Left renal pelvis (tissue), 4 donors: ENCODE results near the gene CLGN. TPM values are rescaled to one million over a fixed set of nuclear protein-coding genes. Genes with fewer than 3 reads are reported as not detected.

ENCODE experiments used
- DNase-seq, 4 donors: peaks; one replicate each; pipeline ENCODE4 v3.0.0-alpha.2; 2013; ENCODE audit warnings: low read depth in 4 of 4, low spot score in 3 of 4
- polyA plus RNA-seq, 4 donors: library from polyadenylated mRNA; unstranded; fragments of 120-200 nt; gene quantifications; one replicate each; pipeline ENCODE4 v1.2.1, GENCODE V29; 2013; ENCODE audit not compliant: insufficient read length in 4 of 4

The CLGN gene
- polyA plus RNA-seq, 4 donors, result 4.2 to 4.7 (median 4.7) TPM

DNA sequence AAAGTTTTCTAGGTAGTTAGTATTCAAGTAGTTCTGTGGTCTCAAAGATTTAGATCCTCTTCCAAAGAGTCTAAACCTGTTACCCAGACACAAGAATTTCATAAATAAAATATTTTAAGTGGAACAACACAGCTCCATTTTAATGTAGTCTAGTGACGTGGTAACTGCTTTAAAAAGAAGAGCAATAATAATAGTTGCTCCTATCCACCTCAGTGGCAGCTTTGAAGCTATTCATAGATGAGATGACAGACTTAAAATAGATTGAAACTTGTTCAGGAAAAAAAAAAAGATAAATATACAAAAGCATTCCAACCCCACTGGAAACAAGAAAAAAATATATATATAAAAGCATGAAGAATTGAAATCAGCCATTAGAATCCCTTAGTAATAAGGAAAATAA, 39.4 kb downstream of the CLGN start:
- no peak for DNase-seq

GRCh38 chr4:140382732-140383131, 44.7 kb downstream of the CLGN start:
- no peak for DNase-seq

GRCh38 chr4:140374130-140374477, 53.3 kb downstream of the CLGN start:
- DNase-seq, result no peak

- DNase-seq, result peak; percentile 97 to 99 (median 98)
Observed at GRCh38 chr4:140373328-140374129, 53.9 kb downstream of the CLGN start, which contains the start of gene SCOC. TSS of gene SCOC (plus strand) at chr4:140373646. CDS start at chr4:140379171, 5,525 bp downstream.

DNA sequence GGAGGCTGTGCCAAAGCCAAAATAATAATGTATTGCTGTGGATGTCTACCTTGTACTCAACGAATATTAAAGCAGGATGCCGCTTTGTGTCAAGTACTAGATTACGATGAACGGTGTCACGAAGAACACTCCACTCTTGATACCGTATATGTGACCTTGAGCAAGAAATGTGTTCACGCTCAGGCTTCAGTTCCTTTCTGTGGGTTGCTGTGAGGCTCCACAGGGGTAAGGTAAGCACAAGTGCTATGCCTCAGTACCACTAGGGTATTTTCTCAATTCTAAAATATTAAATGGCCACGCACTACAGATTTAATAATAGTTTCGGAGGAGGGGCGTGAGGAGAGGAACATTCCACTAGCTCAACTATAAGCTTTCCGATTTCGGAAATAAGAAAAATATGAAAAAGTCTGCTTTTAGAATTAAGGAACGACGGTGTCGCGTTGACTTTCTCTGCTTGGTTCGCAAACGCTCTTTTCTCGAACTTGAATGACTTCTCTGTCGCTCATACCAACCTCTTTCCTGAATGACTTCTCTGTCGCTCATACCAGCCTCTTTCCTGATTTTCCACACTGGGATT, 54.6 kb downstream of the CLGN start:
- peak in 1 of 4 donors; percentile 18 for DNase-seq

- no peak for DNase-seq
Observed at GRCh38 chr4:140368686-140369085, 58.8 kb downstream of the CLGN start.

- no peak for DNase-seq
Observed at GRCh38 chr4:140367738-140368137, 59.7 kb downstream of the CLGN start.

DNA sequence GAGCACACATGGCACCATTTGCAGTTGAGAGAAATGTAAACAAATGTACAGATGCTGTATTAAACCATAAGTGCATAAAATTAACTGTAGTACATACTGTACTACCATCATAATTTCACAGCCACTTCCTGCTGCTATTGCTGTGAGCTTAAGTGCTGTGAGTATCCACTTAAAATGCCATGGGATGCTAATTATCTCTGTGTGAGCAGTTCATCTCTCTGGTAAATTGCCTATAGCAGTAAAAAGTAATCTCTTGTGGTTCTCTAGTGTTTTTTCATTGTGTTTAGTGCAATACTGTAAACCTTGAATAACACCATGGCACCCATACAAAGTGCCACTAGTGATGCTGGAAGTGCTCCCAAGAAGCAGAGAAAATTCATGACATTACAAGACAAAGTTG, 63.9 kb downstream of the CLGN start:
- no peak for DNase-seq

GRCh38 chr4:140363051-140363450, 64.4 kb downstream of the CLGN start:
- no peak for DNase-seq

DNA sequence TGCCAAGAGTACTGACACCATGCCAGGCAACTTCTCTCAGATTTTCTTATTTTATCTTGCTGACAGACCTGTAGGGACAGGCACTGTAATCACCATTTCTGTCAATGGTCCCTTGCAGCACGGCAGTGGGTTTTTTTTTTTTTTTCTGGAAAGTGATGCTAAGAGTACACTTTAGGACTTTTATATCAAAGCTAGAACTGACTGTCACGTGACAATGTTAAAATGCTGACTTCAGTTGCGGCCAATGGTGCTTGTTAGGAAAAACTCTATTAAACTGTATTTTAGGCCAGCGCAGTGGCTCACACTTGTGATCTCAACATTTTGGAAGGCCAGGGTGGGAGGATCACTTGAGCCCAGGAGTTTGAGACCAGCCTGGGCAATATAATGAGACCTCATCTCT, 66.3 kb downstream of the CLGN start:
- DNase-seq, result no peak

GRCh38 chr4:140359562-140360427, 67.7 kb downstream of the CLGN start:
- DNase-seq, result peak in 2 of 4 donors; percentile 73 to 79

DNA sequence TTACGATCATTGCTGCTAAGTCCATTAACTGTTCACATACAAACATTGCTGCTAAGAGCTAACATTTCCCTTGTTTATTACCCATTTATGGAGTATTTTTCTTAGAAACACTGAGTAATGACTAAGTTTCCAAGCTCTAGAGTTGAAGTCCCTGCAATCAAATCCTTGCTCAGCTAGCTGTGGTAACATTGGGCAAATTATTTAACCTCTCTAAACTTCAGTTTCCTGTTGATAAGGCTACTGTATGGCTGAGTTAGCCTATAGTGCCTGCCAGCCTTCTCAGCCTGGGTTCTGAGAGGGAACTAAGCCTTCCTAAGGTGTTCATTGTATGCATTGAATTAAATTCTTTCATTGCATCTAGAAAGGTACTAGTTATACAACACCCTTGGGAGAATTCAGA, 69.2 kb downstream of the CLGN start:
- no peak for DNase-seq

DNA sequence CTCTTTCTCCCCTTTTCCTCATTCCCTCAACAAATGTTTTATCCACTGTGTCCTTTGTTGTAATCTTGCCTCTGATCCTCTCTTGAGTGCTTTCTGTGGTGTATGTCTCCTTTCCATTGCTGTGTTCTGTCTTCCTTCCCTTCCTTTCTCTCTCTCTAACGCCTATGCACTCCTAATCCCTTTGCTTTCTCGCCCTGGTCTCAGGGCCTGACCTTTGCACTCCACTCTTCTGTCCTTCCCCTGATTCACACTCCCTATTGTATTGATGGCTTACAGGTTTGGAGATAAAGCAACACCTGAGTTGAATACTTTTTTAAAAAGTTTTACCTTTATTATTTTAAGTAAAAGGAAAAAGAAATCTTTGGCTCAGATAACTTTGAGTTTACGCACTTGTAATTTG, 69.6 kb downstream of the CLGN start:
- no peak for DNase-seq

GRCh38 chr4:140355288-140355687, 72.2 kb downstream of the CLGN start:
- DNase-seq, result no peak

DNA sequence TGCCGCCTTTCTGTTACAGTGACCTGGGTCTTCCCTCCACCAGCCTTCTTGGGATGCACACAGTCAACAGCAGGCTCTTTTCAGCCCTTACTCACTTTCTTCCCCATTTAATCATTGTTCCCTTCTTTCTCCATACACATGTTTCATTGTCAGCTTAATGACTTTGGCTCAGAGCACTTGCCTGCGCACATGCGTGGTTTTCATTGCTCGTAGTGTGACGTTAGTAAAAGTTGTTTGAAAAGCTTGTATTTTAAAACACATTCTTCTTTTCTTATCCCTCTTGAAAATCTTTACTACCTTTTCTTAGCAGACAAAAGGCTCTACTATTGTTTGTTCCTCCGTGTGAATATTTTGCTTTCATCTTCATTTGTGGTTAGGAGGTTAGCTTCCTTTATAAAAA, 73.7 kb downstream of the CLGN start:
- DNase-seq, result no peak

GRCh38 chr4:140351093-140352075, 76.1 kb downstream of the CLGN start:
- no peak for DNase-seq

GRCh38 chr4:140349816-140350215, 77.6 kb downstream of the CLGN start:
- DNase-seq, result no peak

- DNase-seq, result no peak
Observed at GRCh38 chr4:140346136-140346535, 81.3 kb downstream of the CLGN start.

DNA sequence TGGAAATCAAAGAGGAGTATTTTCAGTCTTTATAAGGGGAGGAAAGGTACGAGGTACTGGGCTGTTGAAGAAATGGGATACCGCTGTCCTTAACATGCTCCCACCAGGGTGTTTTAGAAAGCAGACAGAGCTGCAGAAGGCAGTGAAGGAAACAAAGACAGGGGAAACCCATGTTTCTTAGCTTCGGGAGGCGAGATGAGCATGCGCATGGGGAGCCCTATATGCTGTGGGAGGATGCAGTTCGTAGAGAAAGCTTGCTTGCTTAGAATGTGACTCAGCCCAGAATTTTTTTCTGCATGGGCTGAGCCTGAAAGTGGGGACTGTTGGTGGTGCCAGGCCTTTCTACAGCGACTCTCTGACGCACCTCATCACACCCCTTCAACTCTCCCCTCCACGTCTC, 82.8 kb downstream of the CLGN start:
- no peak for DNase-seq

DNA sequence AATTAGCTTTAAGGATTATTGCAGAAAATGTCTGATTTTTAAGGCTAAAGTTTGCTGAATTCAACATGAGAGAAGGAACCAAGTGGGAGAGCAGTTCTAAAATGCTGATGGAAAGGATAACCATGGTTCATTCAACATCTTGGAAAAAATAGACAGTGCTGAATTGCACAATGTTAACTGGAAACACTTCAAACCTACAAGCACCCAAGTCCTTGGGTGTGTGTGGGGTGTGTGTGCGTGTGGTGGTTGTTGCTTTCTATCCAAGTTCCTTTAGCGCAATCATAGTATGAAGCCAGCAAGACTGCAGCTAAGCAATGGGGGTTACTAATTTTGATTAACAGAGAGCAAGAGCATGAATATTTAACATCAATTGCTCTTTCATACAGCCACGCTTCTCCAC, 83.3 kb downstream of the CLGN start:
- DNase-seq, result no peak
